CD4-positive, alpha-beta T cell treated with Interleukin-4 for 1 hour (primary cell): ENCODE data around the gene ABHD2.
"Not testable (repeated sequence)": the region's sequence is repeated elsewhere in the genome, so short reads cannot be mapped to it uniquely, and the experiment has no call there.

Source experiments
- DNase-seq, 2 donors: peaks; one replicate each; pipeline ENCODE4 v3.0.0-alpha.2; 2020 to 2022

The ABHD2 gene

GRCh38 chr15:89099968-89100367 lies 11.7 kb downstream of the ABHD2 start:
- DNase-seq: no peak

- no peak for DNase-seq
Observed at GRCh38 chr15:89101302-89102193, 13.3 kb downstream of the ABHD2 start.

GRCh38 chr15:89103481-89104171 lies 15.4 kb downstream of the ABHD2 start:
- DNase-seq: no peak

GRCh38 chr15:89104172-89104564 lies 15.9 kb downstream of the ABHD2 start:
- DNase-seq: no peak

GRCh38 chr15:89105147-89105546 lies 16.9 kb downstream of the ABHD2 start:
- no peak for DNase-seq

- DNase-seq: no peak
Observed at GRCh38 chr15:89106200-89106599, 17.9 kb downstream of the ABHD2 start.

- no peak for DNase-seq
Observed at GRCh38 chr15:89107984-89108383, 19.7 kb downstream of the ABHD2 start.

GRCh38 chr15:89108835-89109234 lies 20.6 kb downstream of the ABHD2 start:
- DNase-seq: no peak

GRCh38 chr15:89109238-89109637 lies 21.0 kb downstream of the ABHD2 start:
- DNase-seq: no peak

- no peak for DNase-seq
Observed at GRCh38 chr15:89110060-89110459, 21.8 kb downstream of the ABHD2 start.

- DNase-seq: no peak
Observed at GRCh38 chr15:89111352-89111751, 23.1 kb downstream of the ABHD2 start.

GRCh38 chr15:89111961-89112340 lies 23.7 kb downstream of the ABHD2 start:
- DNase-seq: no peak

- no peak for DNase-seq
Observed at GRCh38 chr15:89112341-89112971, 24.2 kb downstream of the ABHD2 start.

GRCh38 chr15:89113296-89114024 lies 25.2 kb downstream of the ABHD2 start:
- no peak for DNase-seq

GRCh38 chr15:89114990-89115389 lies 26.7 kb downstream of the ABHD2 start:
- DNase-seq: no peak

GRCh38 chr15:89115547-89115946 lies 27.3 kb downstream of the ABHD2 start:
- no peak for DNase-seq

GRCh38 chr15:89116404-89116803 lies 28.1 kb downstream of the ABHD2 start:
- DNase-seq: no peak

- DNase-seq: no peak
Observed at GRCh38 chr15:89117790-89118189, 29.5 kb downstream of the ABHD2 start.

- no peak for DNase-seq
Observed at GRCh38 chr15:89118481-89118989, 30.3 kb downstream of the ABHD2 start.

GRCh38 chr15:89119489-89120478 lies 31.5 kb downstream of the ABHD2 start:
- DNase-seq: no peak

GRCh38 chr15:89120479-89121000 lies 32.3 kb downstream of the ABHD2 start:
- not testable (repeated sequence) for DNase-seq
